Ovary (tissue), 9 donors: ENCODE measurements around the gene ZBED4. TPM values are rescaled to one million over a fixed set of nuclear protein-coding genes. Genes with fewer than 3 reads are reported as not detected.

Experiments used
- DNase-seq, 5 donors: peaks; one replicate each; pipeline ENCODE4 v3.0.0-alpha.2; 2019 to 2020
- H3K27ac ChIP-seq, 2 donors: fragments of 200-600 bp; one replicate each; pipeline versions ENCODE4 v1.5.1 to v1.8.0; 2019 to 2022
- H3K27me3 ChIP-seq: fragments of 200-600 bp; one replicate; pipeline ENCODE4 v1.8.0; 2022
- H3K36me3 ChIP-seq: fragments of 200-600 bp; sonication (generic); one replicate; pipeline ENCODE4 v1.5.1; 2019
- H3K4me1 ChIP-seq: one replicate; pipeline ENCODE4 v1.8.1; 2013; ENCODE audit warnings: mild to moderate bottlenecking, moderate library complexity; ENCODE audit not compliant: insufficient read depth
- H3K4me3 ChIP-seq: fragments of 200-600 bp; sonication (generic); one replicate; pipeline ENCODE4 v1.5.1; 2017
- H3K9me3 ChIP-seq, 2 donors: fragments of 200-600 bp in 1 of 2; sonication (generic) in 1 of 2; one replicate each; pipeline versions ENCODE4 v1.5.1 to v1.8.1; 2013 to 2019; ENCODE audit warnings: mild to moderate bottlenecking in 1 of 2, moderate library complexity in 1 of 2
- CTCF ChIP-seq, 3 donors: fragments of 450-650 bp in 2 of 3; fragments of 200-600 bp in 1 of 3; IDR thresholded peaks; one replicate each; pipeline versions ENCODE4 v1.5.1 to v1.8.0; 2016 to 2022; ENCODE audit warnings: antibody characterized with exemption in 3 of 3, mild to moderate bottlenecking in 1 of 3
- EP300 ChIP-seq: sonication (generic); formaldehyde crosslinking; IDR thresholded peaks from one replicate; pipeline ENCODE4 v1.6.1; 2017; ENCODE audit warnings: antibody characterized with exemption
- POLR2A ChIP-seq: fragments of 450-650 bp; IDR thresholded peaks from one replicate; pipeline ENCODE4 v1.6.1; 2017; ENCODE audit warnings: antibody characterized with exemption, mild to moderate bottlenecking, moderate library complexity
- WGBS, 3 donors: extraction: QIAGEN DNeasy Blood & Tissue Kit in 1 of 3; methylation state at CpG; one replicate each; pipeline versions ENCODE4 v1.1.5 to v1.1.7; 2013 to 2017; 5-methylcytosine and 5-hydroxymethylcytosine counted together
- intact Hi-C, 4 donors: fragments of 100-400 bp; cut with DNase I; formaldehyde crosslinking; loops; one replicate each; pipeline versions ENCODE4 v1.11.0 to v1.15.1; 2022 to 2023
- polyA plus RNA-seq, 2 donors: library from polyadenylated mRNA; stranded (reverse); fragments of 200-250 nt in 1 of 2; fragments of 350-450 nt in 1 of 2; fragmentation: Illumina TruSeq in 1 of 2; extraction: RNeasy Lipid Tissue Mini Kit (QIAGEN cat#74804) in 1 of 2; gene quantifications; one replicate each; pipeline ENCODE4 v1.2.3, GENCODE V29; 2013 to 2014
- total RNA-seq, 7 donors: library from RNA; depleted of rRNA in 2 of 7; stranded (reverse); fragments of >200 nt in 2 of 7; fragmentation: NEBNext Ultra II Directional in 3 of 7; extraction: Animal tissue kit (Norgen Biotek cat#: 25700) in 3 of 7; gene quantifications; one replicate each; pipeline versions ENCODE4 v1.1.0 to v1.2.4, GENCODE V29; 2016 to 2023
- donor health status: DM: no; HTN: no; CAD: no; lungs with moderate emphysema.
- donor health status: DM: no; HTN: no; CAD: no.
- donor health status: Bipolar disorder and iron deficiency.
- donor health status: DM: yes; HTN: yes; CAD: no.
- donor health status: DM: no; HTN: no; CAD: no.
- donor health status: DM: yes; HTN: yes; CAD: no.

Gene ZBED4
- total and polyA plus RNA-seq, 9 donors: 3.5 to 9.6 (median 7.8) TPM

DNA sequence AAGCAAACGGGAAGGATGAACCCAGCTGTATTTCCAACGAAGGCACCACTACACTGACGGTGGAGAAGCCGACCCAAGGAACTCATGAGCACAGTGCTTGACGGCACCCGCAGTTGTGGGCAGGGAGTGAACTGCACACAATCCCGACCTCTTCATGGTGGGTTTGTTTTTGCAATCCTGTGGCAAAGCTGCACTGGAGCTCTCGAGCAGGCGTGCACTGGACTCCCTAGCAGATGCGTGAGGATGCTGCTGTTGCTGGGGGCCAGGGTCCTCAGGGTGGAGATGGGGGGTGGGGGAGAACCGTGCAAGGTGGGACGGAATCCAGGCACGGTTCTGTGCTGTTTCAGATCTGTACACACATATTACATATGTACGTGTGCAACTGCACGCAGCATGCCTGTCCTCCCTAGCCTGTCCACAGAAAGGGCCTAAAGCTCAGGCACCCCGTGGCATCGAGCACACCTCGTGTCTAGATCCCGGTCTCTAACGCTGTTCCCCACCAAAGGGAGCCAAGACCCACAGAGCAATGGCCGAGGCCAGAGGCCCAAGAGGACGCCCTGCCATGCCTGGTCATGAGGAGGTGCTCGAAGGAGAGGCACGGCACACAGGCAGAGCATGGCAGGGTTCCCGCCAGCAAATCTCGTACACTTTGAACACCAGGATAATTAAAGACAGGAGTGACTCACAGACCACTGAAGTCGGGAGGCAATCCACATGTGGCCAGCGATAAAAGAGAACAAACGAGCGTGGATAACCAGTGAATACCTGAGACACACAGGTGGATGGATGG, 47.0 kb downstream of the ZBED4 start:
- Histone ChIP-seq H3K36me3 (no peaks in the 10 kb centered on the region), H3K27ac (no peak overlapping the region), H3K4me3 (no peak overlapping the region), H3K4me1 (no peaks in the 10 kb centered on the region), H3K9me3 (no peaks in the 10 kb centered on the region), H3K27me3 (no peaks in the 10 kb centered on the region)
- TF ChIP-seq POLR2A: no peak
- no peak for TF ChIP-seq EP300
- no peak for TF ChIP-seq CTCF (IDR thresholded peaks at IDR 0.05)
- no peak for DNase-seq
- WGBS, 3 donors: 81 to 84% (median 82%) methylated on average over 30 of the region's 30 CpGs
- intact Hi-C loops: no loop called here

GRCh38 chr22:49901457-49901856, 47.8 kb downstream of the ZBED4 start:
- intact Hi-C loops: no loop called here
- no peak for DNase-seq
- Histone ChIP-seq H3K27me3 (no peaks in the 10 kb centered on the region), H3K4me3 (no peak overlapping the region), H3K4me1 (no peaks in the 10 kb centered on the region), H3K36me3 (no peaks in the 10 kb centered on the region), H3K9me3 (no peaks in the 10 kb centered on the region), H3K27ac (no peak overlapping the region)
- TF ChIP-seq CTCF (IDR thresholded peaks at IDR 0.05) (no peak), EP300 (no peak), POLR2A (no peak)
- WGBS, 3 donors: 88 to 95% (median 94%) methylated on average over 11 of the region's 11 CpGs

DNA sequence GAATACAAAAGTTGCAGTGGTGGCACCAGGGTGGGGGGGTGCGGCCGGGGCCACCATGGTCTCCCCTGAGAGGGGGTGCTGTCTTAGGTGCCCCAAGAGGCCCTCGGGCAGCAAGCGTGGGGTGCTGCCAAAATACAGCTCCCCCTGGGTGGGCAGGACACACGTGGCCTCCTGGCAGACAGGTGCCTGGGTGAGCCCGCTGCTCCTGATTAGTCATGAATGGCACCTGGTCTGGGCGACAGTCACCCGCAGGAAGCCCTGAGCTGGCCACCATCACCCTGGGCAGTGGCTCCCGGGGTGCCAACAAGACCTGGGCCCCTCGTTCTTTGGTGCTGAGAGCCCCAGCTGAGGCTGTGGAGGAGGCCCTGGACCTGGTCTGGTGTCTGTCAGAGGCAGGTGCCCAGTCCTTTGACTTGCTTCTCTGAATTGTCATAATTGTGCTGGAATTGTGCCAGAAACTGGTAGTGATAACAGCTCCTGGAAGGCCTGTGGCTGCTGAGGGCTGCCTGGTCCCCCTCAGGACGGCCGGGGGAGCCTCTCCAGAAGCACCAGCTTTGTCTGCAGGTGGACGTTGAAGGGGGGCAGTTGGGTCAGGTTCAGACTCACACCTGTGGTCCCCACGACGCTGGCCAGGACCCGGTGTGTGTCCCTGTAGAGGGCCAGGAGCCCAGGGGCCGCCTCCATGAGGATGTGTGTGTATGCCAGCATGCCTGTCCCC, 49.8 kb downstream of the ZBED4 start:
- no peaks in the 10 kb centered on the region for H3K27me3 ChIP-seq
- no peaks in the 10 kb centered on the region for H3K4me1 ChIP-seq
- intact Hi-C loops: no loop called here
- no peaks in the 10 kb centered on the region for H3K36me3 ChIP-seq
- DNase-seq: no peak
- H3K4me3 ChIP-seq: no peak overlapping the region
- H3K27ac ChIP-seq: no peak overlapping the region
- no peaks in the 10 kb centered on the region for H3K9me3 ChIP-seq
- TF ChIP-seq POLR2A: no peak
- TF ChIP-seq EP300: no peak
- TF ChIP-seq CTCF (IDR thresholded peaks at IDR 0.05): no peak
- WGBS, 3 donors: 85 to 93% (median 85%) methylated on average over 14 to 17 of the region's 17 CpGs

DNA sequence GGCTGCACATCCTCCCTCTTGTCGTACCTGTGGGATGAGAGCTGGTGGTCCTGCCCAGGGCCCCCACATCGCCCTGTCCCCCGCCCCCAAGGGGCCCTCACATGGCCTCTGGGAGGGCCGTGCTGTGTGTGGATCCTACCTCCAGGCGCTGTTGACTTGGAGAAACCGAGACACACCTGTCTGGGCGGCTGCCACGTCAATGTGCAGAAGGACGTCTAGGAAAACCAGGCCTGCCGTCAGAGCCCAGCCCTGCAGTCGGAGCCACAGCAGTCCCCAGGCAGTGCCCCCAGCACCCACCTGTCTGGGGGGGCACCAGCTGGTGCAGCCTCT, 50.4 kb downstream of the ZBED4 start:
- TF ChIP-seq POLR2A (no peak), CTCF (IDR thresholded peaks at IDR 0.05) (no peak), EP300 (no peak)
- WGBS, 3 donors: 89 to 94% (median 90%) methylated on average over 7 to 11 of the region's 11 CpGs
- no peaks in the 10 kb centered on the region for H3K4me1 ChIP-seq
- no peak overlapping the region for H3K4me3 ChIP-seq
- no peaks in the 10 kb centered on the region for H3K9me3 ChIP-seq
- intact Hi-C loops: no loop called here
- H3K27ac ChIP-seq: no peak overlapping the region
- DNase-seq: no peak
- H3K27me3 ChIP-seq: no peaks in the 10 kb centered on the region
- no peaks in the 10 kb centered on the region for H3K36me3 ChIP-seq
